DMS153 (cell line): ENCODE measurements around the gene NANOS3.
"Not testable (repeated sequence)": the region's sequence is repeated elsewhere in the genome, so short reads cannot be mapped to it uniquely, and the experiment has no call there.

ENCODE experiments used
- DNase-seq: peaks from one replicate; lab custom pipeline; 2025; lab: John Stamatoyannopoulos, UW

NANOS3 gene

DNA sequence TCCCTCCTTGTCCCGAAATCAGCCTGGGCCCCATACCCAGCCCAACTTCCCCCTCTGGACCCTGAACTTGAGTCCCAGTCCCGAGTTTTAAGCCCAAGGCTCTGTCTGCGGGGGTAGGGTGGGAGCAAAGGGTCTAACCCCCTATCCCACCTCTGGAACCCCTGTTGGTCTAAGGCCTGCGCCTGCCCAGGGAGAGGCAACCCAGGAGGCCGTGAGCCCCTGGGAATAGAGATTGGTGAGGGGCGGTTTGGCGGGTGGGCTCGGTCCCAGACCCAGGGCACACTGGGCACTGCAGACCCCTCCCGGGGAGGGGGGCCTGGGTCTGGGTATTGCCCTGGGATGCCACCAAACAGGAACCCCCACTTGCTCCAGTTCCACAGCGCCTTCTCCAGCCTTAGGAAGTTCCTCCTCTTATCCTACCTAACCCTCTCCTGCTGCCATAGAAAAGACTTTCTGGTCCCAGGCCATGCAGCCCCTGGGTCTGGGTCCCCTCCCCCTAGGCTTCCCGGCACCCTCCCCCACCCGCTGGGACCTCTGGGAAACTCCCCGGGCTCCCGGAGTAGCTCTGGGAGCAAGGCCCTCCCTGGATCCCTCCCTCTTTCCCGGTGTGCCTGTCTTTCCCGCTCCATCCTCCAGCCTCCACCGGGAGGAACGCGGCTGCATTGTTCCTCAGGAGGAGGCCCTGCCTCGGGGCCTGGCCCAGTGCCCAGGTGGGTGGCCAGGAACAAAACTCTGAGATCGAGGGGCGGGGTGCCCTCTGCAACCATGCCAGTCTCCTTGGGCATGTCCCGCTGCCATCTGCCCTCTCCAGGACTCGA lies 33.6 kb upstream of the NANOS3 start:
- peak; percentile 56 for DNase-seq

DNA sequence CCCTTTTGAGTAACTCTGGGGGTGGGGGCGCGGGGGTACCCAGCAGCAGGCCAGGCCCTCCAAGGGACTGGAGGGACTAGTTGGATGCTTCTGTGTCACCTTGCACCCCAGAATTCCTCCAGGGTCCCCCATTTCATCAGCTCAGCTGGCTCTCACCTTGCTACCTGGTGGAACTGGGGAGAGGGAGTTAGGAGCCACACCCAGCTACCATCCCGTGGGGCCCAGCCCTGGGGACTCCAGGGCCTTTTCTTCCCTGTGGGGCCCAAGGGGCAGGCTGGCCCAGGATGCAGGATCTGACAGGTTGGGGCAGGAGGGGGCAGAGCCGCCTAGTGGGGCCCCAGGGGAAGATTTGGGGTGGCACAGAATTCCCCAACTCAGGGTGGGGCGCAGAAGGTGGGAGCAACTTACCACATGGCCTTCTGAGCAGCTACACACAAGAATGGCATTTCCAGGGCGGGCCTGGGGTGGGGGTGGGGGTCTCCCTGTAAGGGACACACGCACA lies 32.8 kb upstream of the NANOS3 start:
- no peak for DNase-seq

DNA sequence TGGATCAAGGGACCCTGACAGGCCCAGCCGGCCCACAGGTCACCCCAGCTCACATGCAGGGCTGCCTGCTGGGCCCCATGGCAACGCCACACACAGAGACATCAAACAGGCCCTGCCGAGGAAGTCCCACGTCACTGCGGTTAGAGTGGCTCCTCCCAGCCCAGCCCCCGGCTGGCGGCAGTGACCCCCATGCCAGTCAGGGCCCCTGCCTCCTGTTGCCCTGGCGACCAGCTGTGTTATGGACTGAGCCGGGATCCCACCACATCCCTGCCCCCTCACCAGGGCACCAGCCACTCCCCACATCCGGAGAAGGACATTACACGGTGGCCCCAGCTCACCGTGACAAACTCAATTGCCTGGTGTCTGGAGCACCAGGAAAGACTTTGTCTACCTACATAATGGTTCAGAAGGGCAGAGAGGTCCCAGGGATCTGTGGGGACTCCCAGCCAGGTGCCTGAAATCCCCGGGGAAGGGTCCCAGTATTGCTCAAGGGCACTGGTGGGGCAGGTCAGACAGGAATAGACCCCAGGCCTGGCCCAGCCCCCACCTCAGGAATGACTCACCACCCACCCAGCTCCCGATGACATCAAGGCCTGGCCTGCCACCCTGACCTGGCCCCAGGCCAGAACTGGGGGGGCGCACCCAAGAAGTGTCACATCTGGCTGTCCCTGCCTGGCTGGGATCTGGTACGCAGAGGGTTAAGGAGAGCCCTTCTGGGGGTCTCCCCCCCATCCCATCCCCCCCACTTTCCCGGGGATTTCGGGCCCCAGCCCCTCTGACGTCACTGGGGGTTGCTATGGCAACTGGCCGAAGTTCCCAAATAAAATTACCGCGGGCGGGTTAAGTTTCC lies 30.2 kb upstream of the NANOS3 start:
- peak; percentile 91 for DNase-seq

DNA sequence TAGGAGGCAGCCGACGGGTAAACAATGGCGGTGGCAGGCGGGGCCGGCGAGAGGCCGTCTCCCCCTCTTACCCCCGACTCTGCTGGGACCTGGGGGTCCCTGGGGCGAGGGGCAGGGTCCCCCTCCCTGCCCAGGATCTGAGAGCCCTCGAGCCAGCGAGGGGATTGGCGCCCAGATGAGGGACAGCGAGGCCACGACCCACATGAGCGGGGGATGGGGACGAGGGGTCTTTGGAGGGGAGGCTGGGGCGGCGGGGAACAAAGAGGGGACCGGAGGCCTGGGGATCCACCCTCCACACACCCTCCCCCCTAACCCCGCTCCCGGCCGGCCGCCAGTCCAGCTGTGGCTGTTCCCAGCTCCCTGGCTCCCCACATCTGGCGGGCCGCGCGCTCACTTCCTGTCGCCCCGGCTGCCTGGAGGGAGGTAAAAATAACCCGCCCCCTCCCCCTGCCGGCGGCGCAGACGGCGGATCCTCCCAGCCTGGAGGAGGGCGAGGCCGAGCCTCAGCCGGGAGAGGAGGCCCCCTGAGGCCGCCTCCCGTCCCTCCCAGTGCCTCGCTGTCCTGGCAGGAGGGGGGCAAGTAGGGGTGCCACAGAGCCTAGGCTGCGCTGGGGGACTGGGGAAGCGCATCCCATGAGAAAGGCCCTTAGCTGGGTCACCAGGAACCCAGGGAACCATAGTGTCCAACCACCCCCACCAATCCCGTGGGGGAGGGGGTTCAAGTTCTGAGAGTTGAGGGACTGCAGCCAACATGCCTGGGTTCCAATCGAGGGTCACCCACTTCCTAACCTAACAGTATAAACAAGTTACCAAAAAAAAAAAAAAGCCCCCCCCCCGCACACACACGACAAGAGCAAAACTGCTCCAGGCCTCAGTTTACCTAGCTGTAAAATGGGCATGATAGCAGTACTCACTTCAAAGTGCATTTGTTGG lies 29.3 kb upstream of the NANOS3 start:
- peak; percentile 86 for DNase-seq

DNA sequence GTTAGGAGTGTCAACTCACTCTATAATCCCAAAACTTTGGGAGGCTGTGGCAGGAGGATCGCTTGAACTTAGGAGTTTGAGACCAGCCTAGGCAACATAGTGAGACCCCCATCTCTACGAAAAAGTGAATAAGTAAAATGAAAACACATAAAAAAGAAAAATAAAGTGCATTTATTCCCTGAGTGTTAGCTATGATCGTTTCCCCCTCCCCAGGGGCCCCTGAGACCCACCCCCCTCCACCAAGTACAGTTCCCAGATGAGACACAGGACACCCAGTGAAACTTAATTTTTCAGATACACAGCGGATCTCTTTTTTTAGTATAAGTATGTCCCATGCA lies 28.6 kb upstream of the NANOS3 start:
- no peak for DNase-seq

DNA sequence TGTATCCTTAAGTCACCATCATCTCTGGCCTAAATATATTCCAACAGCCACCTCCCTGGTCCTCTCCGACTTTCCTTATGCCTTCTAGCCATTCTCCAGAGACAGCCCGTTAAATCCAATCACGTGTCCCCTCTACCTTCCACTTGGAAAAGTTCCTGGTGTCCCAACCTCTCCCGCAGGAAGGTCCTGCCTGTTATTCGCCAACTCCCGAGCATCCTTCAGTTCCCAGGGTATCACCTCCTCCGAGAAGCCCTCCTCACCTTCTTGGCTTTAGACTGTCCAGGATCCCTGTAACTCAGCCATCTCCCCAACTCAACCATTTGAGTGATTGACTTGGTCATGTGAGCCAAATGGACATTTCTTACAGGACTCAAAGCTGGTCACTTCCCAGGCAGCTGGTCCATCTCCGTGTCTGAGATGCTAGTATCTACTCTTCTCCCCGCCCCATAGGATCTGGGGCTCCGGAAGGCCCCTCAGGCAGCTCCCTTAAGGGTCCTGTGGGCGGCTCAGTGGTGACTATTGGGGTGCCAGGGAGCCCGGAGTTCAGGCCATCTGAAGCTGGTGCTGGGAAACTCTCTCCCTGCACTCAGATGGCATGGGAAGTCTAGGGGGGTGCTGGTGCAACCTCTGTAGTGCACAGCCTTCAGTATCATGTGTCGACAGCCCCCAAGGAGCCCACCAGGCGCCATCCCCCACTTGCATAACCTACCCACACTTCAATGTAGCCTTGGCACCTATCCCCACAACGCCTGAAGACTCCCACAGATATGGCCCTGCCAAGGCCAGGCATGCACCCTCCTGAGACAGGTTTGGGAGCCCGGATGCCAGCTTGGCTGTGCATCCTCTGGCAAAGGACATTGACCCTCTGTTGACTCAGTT lies 27.9 kb upstream of the NANOS3 start:
- no peak for DNase-seq

DNA sequence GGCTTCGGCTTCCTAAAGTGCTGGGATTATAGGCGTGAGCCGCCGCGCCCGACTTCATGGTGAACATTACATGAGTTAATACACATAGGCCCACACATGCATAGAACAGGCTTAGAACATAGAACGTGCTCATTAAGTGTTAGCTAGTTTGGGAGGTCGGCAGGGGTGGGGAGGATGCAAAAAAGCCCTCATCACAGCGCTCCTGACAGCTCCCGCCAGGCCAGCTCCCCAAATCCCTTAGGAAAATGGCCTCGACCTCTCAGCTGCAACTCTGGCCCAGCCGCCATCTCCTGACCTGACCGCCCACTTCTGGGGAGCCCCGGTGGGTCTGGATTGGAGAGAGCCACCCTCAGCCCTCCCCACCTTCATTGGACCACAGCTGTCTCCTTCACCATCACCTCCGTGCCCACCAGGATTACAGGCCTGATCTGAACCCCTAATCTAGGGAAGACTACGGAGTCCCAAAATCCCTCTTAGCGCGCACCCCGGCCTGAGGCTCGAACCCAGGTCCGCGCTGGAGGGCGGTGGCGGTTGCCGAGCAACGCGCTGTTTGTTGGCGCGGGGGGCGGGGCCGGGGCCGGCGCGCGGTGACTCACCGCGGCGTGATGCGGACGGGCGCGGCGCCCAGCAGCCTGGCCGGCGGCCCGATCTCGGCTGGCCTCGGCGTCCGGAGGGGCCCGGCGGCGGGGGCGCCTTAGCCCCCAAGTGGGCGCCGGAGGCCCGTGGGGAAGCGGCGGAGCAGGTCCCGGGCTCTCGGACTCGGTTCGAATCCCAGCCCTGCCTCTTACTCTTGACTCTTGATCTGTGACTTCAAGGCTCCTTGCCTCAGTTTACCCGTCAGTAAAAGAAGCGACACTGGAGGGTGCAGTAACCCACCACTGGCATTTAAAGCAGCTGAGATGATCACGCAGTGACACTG lies 26.7 kb upstream of the NANOS3 start:
- peak; percentile 36 for DNase-seq

DNA sequence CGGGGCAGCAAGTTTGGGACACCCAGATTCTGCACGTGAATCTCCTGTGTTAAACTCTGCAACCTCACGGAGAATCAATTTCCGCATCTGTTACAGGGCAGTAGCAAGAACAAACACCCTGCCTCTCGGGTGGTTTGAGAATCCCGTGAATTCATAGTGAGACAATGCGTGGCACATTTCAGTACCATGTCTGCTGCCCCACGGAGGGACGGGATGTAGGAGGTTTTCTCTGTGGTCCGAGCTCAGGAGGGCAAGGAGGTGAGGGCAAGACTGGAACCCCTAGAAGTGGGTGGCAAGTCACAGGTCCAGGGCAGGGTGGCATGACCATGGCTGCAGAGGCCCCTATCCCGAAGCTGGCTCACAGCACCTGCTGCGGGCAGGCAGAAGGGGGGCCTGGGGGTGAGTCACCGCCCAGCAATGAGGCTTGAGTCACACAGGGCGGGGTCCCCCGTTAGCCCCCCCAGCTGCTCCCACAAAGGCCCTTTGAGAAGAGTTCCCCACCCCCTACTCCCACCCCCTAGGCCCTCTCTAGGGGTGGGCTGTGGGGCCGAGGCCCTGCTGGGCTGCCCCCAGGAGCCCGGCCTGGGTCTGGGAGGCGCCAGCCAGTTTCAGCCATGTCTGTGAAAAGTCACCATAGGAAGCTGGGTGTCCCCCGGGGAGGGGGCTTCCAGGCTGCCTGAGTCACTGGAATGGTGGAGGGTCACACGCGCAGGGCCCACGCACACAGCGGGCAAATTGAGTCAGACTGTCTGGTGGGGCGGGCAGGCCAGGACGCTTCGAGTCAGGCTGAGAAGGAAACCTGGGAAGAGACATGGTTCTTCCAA lies 25.8 kb upstream of the NANOS3 start:
- DNase-seq = peak; percentile 66

DNA sequence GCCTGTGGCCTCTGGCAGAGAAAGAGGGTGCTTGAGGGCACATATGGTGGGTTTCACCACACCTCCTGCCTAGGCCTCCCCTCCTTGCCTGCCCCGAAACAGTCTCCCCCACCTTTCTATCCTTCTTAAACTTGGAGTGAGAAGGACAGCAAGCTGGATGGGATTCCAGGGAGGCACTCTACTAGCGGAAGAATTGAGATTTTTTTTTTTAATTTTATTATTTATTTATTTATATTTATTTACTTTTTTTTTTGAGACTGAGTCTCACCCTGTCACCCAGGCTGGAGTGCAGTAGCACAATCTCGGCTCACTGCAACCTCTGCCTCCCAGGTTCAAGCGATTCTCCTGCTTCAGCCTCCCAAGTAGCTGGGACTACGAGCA lies 25.2 kb upstream of the NANOS3 start:
- DNase-seq = not testable (repeated sequence)

DNA sequence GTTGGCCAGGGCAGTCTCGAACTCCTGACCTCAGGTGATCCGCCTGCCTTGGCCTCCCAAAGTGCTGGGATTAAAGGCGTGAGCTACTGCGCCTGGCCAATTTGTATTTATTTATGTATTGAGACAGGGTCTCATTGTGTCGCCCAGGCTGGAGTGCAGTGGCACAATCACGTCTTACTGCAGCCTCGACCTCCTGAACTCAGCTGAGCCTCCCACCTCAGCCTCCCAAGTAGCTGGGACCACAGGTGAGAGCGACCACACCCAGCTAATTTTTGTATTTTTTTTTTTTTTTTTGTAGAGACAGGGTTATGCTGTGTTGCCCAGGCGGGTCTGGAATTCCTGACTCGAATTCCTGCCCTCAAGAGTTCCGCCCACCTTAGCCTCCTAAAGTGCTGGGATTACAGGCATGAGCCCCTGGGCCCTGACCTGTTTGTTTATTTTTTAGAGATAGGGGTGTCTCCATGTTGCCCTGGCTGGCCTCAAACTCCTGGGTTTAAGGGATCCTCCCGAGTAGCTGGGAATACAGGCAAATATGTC lies 24.7 kb upstream of the NANOS3 start:
- not testable (repeated sequence) for DNase-seq

DNA sequence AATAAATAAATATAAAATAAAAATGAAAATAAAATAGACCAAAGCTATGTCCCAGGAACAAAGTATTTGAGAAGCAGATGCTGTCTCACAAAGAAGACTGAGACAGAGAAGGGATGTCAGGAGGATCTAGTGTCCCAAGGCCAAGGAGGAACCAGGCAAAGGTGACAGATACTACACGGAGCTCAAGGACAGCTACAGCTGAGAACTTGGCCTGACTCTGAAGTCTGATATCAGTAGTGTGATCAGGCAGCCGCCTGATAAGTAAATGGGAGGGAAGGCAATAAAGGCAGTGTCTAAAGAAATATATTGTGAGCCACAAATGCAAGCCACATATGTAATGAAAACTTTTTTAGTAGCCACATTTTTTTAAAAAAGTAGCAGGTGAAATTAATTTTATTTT lies 20.4 kb upstream of the NANOS3 start:
- DNase-seq = no peak

DNA sequence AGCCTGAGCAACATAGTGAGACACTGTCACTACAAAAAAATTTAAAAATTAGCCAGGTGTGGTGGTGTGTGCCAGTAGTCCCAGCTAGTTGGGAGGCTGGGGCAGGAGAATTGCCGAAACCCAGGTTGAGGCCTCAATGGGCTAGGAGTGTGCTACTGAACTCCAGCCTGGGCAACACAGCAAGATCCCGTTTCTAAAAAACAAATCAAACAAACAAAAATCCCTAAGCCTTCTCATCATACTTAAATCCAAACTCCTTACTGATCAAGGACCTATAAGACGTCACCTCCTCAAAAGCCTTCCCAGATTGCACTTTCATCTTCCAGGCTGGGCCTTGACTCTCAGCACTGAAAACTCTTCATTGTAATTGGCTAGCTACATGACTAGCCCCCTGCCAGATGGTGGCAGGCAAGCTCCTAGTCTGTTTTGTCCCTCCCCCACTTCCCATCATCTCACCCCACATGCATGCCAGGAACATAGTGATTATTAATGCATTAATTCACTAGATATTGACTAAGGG lies 17.5 kb upstream of the NANOS3 start:
- DNase-seq = no peak

DNA sequence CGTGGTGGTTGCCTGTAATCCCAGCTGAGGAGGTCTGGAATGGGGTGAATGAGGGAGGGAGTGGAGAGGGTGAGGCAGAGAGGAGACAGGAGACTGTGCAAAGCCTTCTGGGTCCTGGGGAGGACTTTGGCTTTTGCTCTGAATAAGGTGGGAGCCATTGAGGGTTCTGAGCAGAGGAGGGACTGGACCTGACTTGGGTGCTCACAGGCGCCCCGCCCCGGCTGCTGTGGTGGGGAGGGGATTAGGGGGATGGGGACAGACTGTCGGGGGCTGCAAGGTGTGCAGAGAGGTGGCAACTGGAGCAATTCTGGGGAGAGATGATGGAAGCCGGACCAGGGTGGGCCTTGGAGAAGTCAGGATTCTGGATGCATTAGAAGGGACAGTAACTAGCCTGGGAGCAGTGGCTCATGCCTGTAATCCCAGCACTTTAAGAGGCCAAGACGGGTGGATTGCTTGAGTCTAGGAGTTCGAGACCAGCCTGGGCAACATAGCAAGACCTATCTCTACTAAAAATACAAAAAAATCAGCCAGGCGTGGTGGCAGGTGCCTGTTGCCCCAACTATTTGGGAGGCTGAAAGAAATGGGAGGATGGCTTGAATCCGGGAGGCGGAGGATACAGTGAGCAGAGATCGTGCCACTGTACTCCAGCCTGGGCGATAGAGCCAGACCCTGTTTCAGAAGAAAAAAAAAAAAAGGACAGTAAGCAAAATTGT lies 16.1 kb upstream of the NANOS3 start:
- DNase-seq = no peak

DNA sequence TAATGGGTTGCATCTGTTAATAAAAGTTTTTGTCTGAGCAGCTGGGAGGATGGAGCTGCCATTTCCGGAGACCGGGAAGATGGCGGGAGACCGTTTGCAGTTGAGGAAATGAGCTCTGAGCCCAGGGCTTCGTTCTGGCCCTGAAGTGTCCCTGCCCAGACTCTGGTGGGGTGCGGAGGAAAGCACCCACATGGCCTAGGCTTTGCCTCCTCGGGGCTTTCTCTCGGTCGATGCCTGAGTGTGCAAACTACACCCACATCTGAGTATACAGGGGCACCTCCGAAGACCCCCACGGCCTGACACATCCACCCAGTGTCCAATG lies 15.6 kb upstream of the NANOS3 start:
- DNase-seq = peak; percentile 9

DNA sequence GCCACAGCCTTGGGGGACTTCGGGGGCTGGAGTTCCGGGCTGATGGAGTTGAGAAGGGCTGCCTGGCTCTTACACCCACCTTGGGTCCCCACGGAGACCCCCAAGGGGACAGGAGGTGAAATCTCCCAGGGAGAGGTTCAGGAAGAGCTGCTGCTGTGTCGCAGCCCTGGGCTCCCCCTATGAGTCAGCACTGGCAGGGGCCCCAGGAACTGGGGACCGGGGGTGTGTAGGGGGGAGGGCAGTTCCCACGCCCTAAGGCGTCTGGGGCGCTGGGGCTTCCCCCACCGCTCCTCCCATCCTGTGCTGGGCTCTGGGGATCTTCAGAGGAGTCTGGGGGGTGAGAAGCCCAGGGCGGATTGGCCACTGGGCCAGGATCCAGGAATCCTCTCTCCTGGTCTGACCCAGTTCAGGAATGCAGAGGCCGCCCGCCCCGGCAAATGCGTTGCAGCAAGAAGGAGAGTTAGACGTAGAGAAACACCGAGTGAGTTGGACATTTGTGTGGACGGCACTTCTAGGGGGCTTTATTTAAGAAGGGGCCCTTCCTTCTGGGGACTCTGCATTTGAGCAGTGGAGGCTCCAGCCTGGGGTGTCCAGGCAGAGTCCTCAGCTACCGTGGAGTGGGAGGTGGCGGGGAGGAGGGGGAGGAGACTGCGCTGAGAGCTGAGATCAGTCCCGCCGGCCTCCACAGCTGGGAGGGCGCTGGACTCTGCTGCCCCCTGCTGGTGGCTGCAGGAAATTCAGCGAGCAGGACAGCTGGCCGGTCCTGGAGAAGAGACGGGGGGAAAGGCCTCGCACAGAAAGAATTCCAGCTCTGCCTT lies 15.0 kb upstream of the NANOS3 start:
- DNase-seq = peak; percentile 58

DNA sequence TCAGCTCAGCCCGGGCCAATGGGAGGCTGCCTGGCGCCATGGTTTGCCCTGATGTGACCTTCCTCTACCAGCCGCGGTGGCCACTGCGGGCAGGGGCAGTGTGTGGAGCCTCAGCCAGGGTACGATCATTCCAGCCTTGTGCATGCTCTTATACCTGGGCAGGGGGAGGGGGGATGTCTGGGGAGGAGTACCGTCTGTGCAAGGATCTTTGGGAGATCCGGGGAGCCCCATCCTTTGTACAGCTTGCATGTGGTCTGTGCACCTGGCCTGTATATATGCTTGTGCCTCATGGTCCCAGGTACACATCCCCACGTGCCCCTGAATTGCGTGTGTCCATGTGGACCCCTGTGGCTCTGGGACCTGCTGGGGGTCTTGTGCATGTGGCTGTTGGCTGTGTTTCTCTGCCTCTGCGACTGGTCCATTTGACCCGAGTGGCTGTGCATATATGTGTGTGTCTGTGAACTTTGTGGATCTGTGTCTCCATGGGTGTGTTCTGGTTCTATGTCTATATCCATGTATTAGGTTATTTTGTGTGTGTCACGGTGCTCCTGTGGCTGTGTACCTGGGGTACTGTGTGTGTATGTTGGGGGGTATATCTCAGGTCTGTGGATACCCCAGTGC lies 12.8 kb upstream of the NANOS3 start:
- DNase-seq = no peak
